IMR-90 (cell line): Measurements from ENCODE around the gene FOXD4L6. TPM values are rescaled to one million over a fixed set of nuclear protein-coding genes. Genes with fewer than 3 reads are reported as not detected.
"Not testable (repeated sequence)": the region's sequence is repeated elsewhere in the genome, so short reads cannot be mapped to it uniquely, and the experiment has no call there.

Source experiments
- ATAC-seq: fragments of 200-7000 bp; cut with Tn5 transposase; 2 replicates; pipeline ENCODE4 v1.9.1; 2020; ENCODE audit warnings: low read depth, mild to moderate bottlenecking, moderate library complexity
- BruUV-seq: library from RNA; stranded (reverse); fragments of 400-500 nt; replicated peaks from 2 replicates; lab custom pipeline; 2021; lab: Mats Ljungman, UMichigan
- CTCF ChIA-PET: fragments of 300-600 bp; formaldehyde crosslinking; extraction: SDS; loops from one replicate; lab custom pipeline; 2021; ENCODE audit warnings: antibody characterized with exemption; lab: Yijun Ruan, JAX
- POLR2A ChIA-PET: fragments of 300-600 bp; sonication (Branson Sonifier 250); formaldehyde crosslinking; loops from one replicate; lab custom pipeline; 2022; ENCODE audit warnings: antibody characterized with exemption; ENCODE audit not compliant: unreplicated experiment; lab: Charles Lee
- DNase-seq: peaks from one replicate; pipeline ENCODE4 v3.0.0; 2013
- H2AFZ ChIP-seq: replicated peaks from 2 replicates; pipeline ENCODE3; 2013; ENCODE audit warnings: low read length, mild to moderate bottlenecking; ENCODE audit not compliant: poor library complexity
- H2AK5ac ChIP-seq: 2 replicates; pipeline ENCODE4 v1.6.1; 2013; ENCODE audit warnings: low read depth, low read length, inconsistent platforms
- H2AK9ac ChIP-seq: replicated peaks from 2 replicates; pipeline ENCODE3; 2013; ENCODE audit warnings: mild to moderate bottlenecking, low read depth, low read length, moderate library complexity; ENCODE audit not compliant: poor library complexity
- H2BK120ac ChIP-seq: 2 replicates; pipeline ENCODE4 v1.6.1; 2013; ENCODE audit warnings: low read depth, low read length, inconsistent platforms
- H2BK15ac ChIP-seq: 3 replicates; pipeline ENCODE4 v1.6.1; 2013; ENCODE audit warnings: low read depth, low read length, inconsistent platforms
- H2BK20ac ChIP-seq: 2 replicates; pipeline ENCODE4 v1.6.1; 2013; ENCODE audit warnings: low read depth, mild to moderate bottlenecking, inconsistent platforms, low read length, moderate library complexity
- H2BK5ac ChIP-seq: 2 replicates; pipeline ENCODE4 v1.6.1; 2013; ENCODE audit warnings: mild to moderate bottlenecking, low read depth, low read length, inconsistent platforms; ENCODE audit not compliant: poor library complexity, severe bottlenecking
- H3K14ac ChIP-seq: replicated peaks from 2 replicates; pipeline ENCODE4 v1.6.1; 2013; ENCODE audit warnings: low read depth, low read length, inconsistent platforms
- H3K18ac ChIP-seq: 2 replicates; pipeline ENCODE4 v1.6.1; 2013; ENCODE audit warnings: low read depth, low read length, control low read depth
- H3K23ac ChIP-seq: 2 replicates; pipeline ENCODE4 v1.6.1; 2013; ENCODE audit warnings: low read depth, low read length, inconsistent platforms
- H3K27ac ChIP-seq: 2 replicates; pipeline ENCODE4 v1.5.1; 2013; ENCODE audit warnings: mild to moderate bottlenecking, control low read depth, low read length; ENCODE audit not compliant: insufficient read depth
- H3K27me3 ChIP-seq: 2 replicates; pipeline ENCODE4 v1.6.1; 2013; ENCODE audit warnings: low read length; ENCODE audit not compliant: control insufficient read depth, insufficient read depth
- H3K36me3 ChIP-seq: 2 replicates; pipeline ENCODE4 v1.6.1; 2013; ENCODE audit warnings: low read length, mixed read lengths; ENCODE audit not compliant: control insufficient read depth, insufficient read depth
- H3K4ac ChIP-seq: 2 replicates; pipeline ENCODE4 v1.6.1; 2013; ENCODE audit warnings: low read depth, low read length, inconsistent platforms
- H3K4me1 ChIP-seq: 2 replicates; pipeline ENCODE4 v1.6.1; 2013; ENCODE audit warnings: low read length, mixed read lengths; ENCODE audit not compliant: control insufficient read depth, insufficient read depth
- H3K4me2 ChIP-seq: 2 replicates; pipeline ENCODE4 v1.6.1; 2013; ENCODE audit warnings: low read depth, mild to moderate bottlenecking, control low read depth, low read length, moderate library complexity
- H3K4me3 ChIP-seq: 2 replicates; pipeline ENCODE4 v1.5.1; 2013; ENCODE audit warnings: low read depth, mild to moderate bottlenecking, control low read depth, low read length, moderate library complexity; ENCODE audit not compliant: insufficient read depth
- H3K56ac ChIP-seq: 2 replicates; pipeline ENCODE4 v1.6.1; 2013; ENCODE audit warnings: low read length, inconsistent platforms; ENCODE audit not compliant: insufficient read depth; ENCODE audit errors: extremely low read depth
- H3K79me1 ChIP-seq, 2 experiments: 2 replicates each; pipeline ENCODE4 v1.6.1; 2013; ENCODE audit warnings: low read length in 2 of 2, inconsistent platforms in 1 of 2, low read depth in 1 of 2
- H3K9ac ChIP-seq: 2 replicates; pipeline ENCODE4 v1.6.1; 2013; ENCODE audit warnings: low read depth, low read length, control low read depth
- H3K9me1 ChIP-seq: 2 replicates; pipeline ENCODE4 v1.6.1; 2013; ENCODE audit warnings: low read length, inconsistent platforms; ENCODE audit not compliant: insufficient read depth
- H3K9me3 ChIP-seq: 2 replicates; pipeline ENCODE4 v1.6.1; 2013; ENCODE audit warnings: low read length; ENCODE audit not compliant: control insufficient read depth, insufficient read depth
- H4K20me1 ChIP-seq: 2 replicates; pipeline ENCODE4 v1.6.1; 2013; ENCODE audit warnings: low read length, inconsistent platforms; ENCODE audit not compliant: insufficient read depth
- H4K5ac ChIP-seq: 2 replicates; pipeline ENCODE4 v1.6.1; 2013; ENCODE audit warnings: mild to moderate bottlenecking, low read depth, low read length, control low read depth
- H4K8ac ChIP-seq, 2 experiments: 2 replicates each; pipeline ENCODE4 v1.6.1; 2013; ENCODE audit warnings: low read depth in 2 of 2, low read length in 2 of 2, control low read depth in 1 of 2, inconsistent platforms in 1 of 2
- H4K91ac ChIP-seq: 2 replicates; pipeline ENCODE4 v1.6.1; 2013; ENCODE audit warnings: low read depth, low read length, inconsistent platforms; ENCODE audit not compliant: insufficient read depth
- WGBS, 2 experiments: methylation state at CpG; one replicate each; pipeline versions ENCODE4 v1.1.5 to v1.1.7; 2013; ENCODE audit warnings: missing lambda C conversion rate in 2 of 2; ENCODE audit not compliant: insufficient read length in 1 of 2; ENCODE audit errors: extremely low coverage in 2 of 2; 5-methylcytosine and 5-hydroxymethylcytosine counted together
- dilution Hi-C: fragments of 300-500 bp; cut with HindIII; formaldehyde crosslinking; loops from one replicate; pipeline ENCODE4 v1.14.3; 2018; ENCODE audit warnings: low sequenced_read_pairs; ENCODE audit not compliant: unreplicated experiment
- in situ Hi-C: fragments of 300-500 bp; cut with MboI; formaldehyde crosslinking; loops from 3 replicates; pipeline ENCODE4 v1.14.3; 2019; ENCODE audit warnings: low sequenced_read_pairs, inconsistent platforms, mixed read lengths
- intact Hi-C: fragments of 100-400 bp; cut with micrococcal nuclease; formaldehyde crosslinking; loops from 2 replicates; pipeline ENCODE4 v1.10.0; 2022
- polyA plus RNA-seq, 3 experiments: library from polyadenylated mRNA; depleted of rRNA; stranded (reverse); fragments of >200 nt; gene quantifications; 2 replicates each; pipeline ENCODE4 v1.2.3, GENCODE V29; 2012; ENCODE audit warnings: low replicate concordance in 1 of 3
- total RNA-seq: library from RNA; depleted of rRNA; stranded (reverse); fragments of >200 nt; gene quantifications from 2 replicates; pipeline ENCODE4 v1.2.3, GENCODE V29; 2012

FOXD4L6 gene
- total and polyA plus RNA-seq, 2 of the 4 experiments (the other 2 are of a cell fraction), result not detected

GRCh38 chr9:41119311-41119710, 9.2 kb downstream of the FOXD4L6 start:
- H2AK5ac ChIP-seq, BruUV-seq, ATAC-seq, H4K5ac ChIP-seq, H2BK120ac ChIP-seq, DNase-seq, H3K27ac ChIP-seq, H3K4ac ChIP-seq, H2BK15ac ChIP-seq, CTCF ChIA-PET, H3K4me1 ChIP-seq, H3K56ac ChIP-seq, dilution Hi-C loops, H3K79me1 ChIP-seq, intact Hi-C loops, H3K4me3 ChIP-seq, H2AK9ac ChIP-seq, H2AFZ ChIP-seq, H3K9me3 ChIP-seq, in situ Hi-C loops, H3K23ac ChIP-seq, H2BK20ac ChIP-seq, H2BK5ac ChIP-seq, H4K20me1 ChIP-seq, H3K14ac ChIP-seq, H3K36me3 ChIP-seq, H3K9ac ChIP-seq, H3K18ac ChIP-seq, H3K27me3 ChIP-seq, H4K8ac ChIP-seq, H3K9me1 ChIP-seq, H3K4me2 ChIP-seq, H4K91ac ChIP-seq, POLR2A ChIA-PET: not testable (repeated sequence)
- 18% methylated on average over 3 of the region's 7 CpGs; no CpG with 5 or more reads in 1 of the 2 experiments for WGBS, 2 experiments

- H3K27me3 ChIP-seq, DNase-seq, H3K9me3 ChIP-seq, dilution Hi-C loops, H2BK120ac ChIP-seq, H4K5ac ChIP-seq, H2AK9ac ChIP-seq, H3K4me1 ChIP-seq, H3K14ac ChIP-seq, H3K36me3 ChIP-seq, H3K56ac ChIP-seq, H4K8ac ChIP-seq, ATAC-seq, H3K23ac ChIP-seq, intact Hi-C loops, H2AFZ ChIP-seq, H2BK5ac ChIP-seq, H3K27ac ChIP-seq, H2BK15ac ChIP-seq, H3K18ac ChIP-seq, H4K20me1 ChIP-seq, H4K91ac ChIP-seq, H2BK20ac ChIP-seq, BruUV-seq, H2AK5ac ChIP-seq, H3K4ac ChIP-seq, CTCF ChIA-PET, POLR2A ChIA-PET, H3K4me3 ChIP-seq, H3K79me1 ChIP-seq, H3K9me1 ChIP-seq, H3K4me2 ChIP-seq, in situ Hi-C loops, H3K9ac ChIP-seq: not testable (repeated sequence)
- no CpG with 5 or more reads among the region's 14 CpGs for WGBS, 2 experiments
These were observed 15.1 kb downstream of the FOXD4L6 start for GRCh38 chr9:41113348-41113747.
